NCI-H2196 treated with DMSO at 0.1 percent for 48 hours (cell line): ENCODE results near the gene CCND2.
A peak's percentile ranks its signal among the peaks of the same experiment; 100 is the strongest.

ENCODE experiments used
- DNase-seq: peaks from one replicate; lab custom pipeline; 2025; ENCODE audit not compliant: unreplicated experiment; lab: John Stamatoyannopoulos, UW

The CCND2 gene

DNA sequence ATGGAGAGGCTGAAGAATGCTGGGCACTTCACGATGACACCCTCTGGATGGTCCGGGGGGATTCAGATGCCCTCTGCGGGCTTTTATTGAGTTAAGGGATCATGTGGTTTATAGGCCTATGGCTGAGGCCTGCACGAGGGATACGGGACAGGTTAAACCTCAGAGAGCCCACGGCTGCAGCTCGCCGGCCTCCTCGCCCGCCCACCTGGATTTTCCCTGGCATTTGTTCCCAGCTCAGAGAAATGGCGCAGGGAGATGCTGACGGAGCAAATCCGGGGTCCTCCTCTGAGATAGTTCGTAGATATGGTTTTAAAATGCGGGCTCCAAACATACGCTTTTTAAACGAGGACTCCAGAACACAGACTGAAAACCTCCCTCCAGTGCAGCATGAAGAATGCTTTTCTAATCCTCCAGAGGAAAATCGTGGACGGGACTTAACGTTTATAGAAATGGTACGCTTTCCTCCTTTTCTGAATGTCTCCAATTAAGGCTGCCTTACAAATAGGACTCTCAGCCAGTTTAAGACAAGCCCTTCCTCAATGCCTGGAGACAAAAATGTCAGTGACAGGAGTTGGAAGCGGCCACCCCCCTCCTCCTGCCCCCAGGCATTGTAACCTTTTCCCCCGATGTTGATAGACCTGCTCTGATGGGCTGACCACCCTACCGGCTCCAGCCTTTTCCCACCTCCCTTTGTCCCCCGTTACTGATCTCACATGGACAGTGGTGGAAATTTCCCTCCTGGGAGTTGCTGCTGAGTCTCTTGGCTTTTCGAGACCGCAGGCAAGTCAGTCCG lies 16.6 kb downstream of the CCND2 start:
- DNase-seq, result no peak

- no peak for DNase-seq
These were observed 18.9 kb downstream of the CCND2 start for GRCh38 chr12:4292341-4293073.

- DNase-seq, result no peak
These were observed 19.9 kb downstream of the CCND2 start for GRCh38 chr12:4293299-4293965.

DNA sequence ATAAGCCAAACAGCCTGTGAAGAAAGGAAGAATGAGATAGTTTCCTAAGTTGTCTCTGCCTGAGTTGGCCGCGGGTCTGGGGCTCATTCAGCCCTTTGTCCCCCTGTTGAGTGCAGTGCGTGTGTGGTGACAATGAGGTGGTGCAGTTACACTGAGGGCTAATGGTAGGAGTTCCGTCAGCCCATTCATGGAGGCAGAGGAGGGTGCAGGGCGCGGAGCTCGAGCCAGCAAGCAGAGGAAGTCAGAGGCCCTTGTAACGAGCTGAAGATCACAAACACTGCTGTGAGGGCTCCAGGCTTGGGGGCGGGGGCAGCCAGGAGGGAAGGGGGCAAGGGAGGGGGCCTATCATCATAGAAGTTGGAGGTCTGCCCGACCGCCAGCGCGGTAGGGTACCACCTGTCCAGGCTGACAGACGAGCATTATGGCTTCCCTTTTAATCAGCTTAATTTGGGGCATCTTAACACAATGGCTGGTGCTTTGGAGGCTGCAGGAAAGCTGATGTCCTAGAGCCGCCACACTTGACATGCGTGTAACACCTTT lies 20.5 kb downstream of the CCND2 start:
- no peak for DNase-seq

DNA sequence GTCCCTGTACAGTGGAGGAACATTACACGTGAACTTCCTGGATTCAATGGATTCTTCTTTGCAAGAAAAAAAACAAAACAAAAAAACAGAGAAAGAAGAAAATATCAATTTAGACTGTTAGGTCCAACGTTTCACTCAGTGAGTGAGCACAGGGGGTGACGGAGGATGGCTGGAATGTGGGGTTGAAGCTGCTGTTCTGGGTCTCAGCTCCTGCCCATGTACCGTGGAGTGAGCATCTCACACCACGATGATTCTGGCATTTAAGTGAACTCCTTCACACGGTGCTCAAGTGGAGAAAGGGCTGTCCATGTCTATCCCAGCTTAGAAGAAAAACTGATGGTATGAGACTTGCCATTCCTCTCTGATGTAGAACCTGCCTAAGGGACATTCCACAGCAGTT lies 23.2 kb downstream of the CCND2 start:
- DNase-seq, result no peak

DNA sequence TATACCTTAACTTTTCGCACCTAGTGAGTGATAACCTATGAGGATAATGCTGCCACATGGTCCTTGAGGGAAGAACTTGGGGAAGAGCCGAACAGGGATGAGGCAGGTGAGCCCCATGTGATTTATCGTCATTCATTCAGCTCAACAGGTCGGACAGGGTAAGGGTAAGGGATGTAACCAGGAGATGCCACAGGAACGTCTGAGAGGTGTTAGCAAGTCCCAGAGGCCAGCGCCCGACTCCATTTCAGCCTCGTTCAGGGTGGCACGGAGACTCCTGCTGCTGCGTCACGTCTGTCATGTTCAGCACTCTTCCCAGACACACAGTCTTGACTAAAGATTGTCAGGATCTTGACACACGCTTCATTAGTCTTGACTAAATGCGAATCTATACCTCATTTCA lies 24.1 kb downstream of the CCND2 start:
- no peak for DNase-seq

GRCh38 chr12:4300883-4301282 lies 27.3 kb downstream of the CCND2 start:
- no peak for DNase-seq

DNA sequence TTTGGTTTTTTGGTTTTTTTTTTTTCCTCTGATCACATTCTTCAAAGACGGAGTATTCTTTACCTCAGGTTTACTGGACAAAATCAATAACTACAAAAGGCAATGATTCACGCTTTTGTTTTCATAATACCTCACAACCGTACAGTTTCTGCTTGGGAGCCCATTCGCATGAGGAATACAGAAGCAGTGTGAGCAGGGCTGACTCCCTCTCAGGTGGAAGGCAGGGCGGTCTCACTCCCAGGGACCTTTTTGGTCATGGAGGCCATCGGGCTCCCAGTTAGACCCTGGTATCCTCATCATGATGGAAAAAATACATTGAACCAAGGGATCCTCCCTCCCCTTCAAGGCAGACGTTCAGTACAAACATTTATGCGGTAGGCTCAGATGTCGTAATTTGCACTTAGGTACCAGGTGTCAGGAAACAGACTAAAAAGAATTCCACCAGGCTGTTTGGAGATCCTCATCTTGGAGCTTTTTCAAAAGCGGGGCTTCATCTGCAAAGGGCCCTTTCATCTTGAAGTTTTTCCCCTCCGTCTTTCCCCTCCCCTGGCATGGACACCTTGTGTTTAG lies 28.5 kb downstream of the CCND2 start:
- DNase-seq, result no peak

GRCh38 chr12:4302881-4303280 lies 29.3 kb downstream of the CCND2 start:
- no peak for DNase-seq

- DNase-seq, result no peak
These were observed 30.2 kb downstream of the CCND2 start for GRCh38 chr12:4303750-4304149.

DNA sequence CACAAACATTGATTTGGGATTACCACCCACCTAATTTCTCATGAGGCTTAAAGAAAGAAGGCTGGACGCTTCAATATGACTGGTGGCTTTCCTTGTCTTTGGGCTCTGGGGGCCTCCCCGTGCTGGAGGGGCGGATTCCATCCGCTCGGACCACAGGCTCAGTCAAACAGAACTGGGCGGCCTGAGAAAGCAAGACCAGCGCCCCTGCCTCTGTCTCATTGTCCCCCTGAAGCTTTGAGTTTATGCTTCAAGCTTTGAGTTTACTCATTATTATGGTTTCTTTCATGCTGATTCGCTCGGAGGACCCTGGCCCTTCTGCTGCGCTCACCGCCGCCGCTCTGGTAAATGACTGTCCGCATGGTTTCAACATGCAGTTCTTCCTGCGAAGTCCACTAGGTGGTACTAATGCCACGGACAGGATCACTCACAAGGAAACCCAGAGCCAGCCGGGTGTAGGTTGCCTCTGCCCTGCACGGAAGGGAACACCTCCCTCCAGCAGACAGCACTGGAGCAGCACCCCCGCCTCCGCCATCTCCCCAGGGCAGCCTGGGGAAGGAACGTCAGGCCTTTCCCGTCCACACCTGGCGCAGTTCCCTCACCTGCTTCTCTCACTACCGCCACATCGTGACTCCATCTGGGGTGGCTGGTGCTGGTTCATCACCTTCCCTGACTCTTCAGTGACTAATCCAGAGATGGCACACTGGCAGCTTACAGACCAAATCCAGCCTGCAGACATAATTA lies 34.2 kb downstream of the CCND2 start:
- DNase-seq, result peak; percentile 55

DNA sequence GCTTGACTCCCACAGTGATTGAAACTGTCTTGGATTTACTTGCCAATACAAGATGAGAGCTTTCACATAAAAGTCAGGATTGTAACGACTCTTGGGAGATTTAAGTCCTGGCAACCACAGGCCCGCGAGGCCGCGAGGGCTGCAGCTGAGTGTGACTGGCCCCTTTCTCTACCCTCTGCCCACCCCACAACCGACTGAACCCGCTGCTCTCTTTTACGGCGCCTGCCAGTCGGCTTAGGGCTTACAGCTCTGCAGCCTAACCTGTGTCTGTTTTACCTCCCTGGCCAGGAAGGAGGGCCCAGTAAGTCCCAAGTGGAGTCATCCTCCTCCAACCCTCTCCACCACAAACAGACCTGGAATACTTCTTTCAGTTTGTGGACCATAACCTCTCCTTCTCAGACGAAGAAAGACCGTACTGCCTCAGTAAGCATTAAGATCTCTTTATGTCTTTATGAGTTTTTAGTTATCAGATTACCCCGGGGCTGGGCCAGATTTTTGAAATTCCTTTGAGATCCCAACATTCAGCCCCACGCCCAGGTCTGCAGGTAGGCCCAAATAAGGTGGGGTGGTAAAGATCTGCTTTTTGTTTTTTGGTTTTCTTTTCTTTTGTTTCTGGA lies 34.9 kb downstream of the CCND2 start:
- DNase-seq, result no peak

- no peak for DNase-seq
These were observed 38.2 kb downstream of the CCND2 start for GRCh38 chr12:4311776-4312175.

GRCh38 chr12:4312251-4312650 lies 38.7 kb downstream of the CCND2 start:
- no peak for DNase-seq

GRCh38 chr12:4320497-4320852 lies 46.9 kb downstream of the CCND2 start:
- DNase-seq, result no peak

- peak; percentile 62 for DNase-seq
These were observed 47.5 kb downstream of the CCND2 start, which contains the start of gene TIGAR for GRCh38 chr12:4320853-4321701. TIGAR (plus strand) TSS chr12:4321213; CDS start chr12:4321272, 59 bp downstream.

DNA sequence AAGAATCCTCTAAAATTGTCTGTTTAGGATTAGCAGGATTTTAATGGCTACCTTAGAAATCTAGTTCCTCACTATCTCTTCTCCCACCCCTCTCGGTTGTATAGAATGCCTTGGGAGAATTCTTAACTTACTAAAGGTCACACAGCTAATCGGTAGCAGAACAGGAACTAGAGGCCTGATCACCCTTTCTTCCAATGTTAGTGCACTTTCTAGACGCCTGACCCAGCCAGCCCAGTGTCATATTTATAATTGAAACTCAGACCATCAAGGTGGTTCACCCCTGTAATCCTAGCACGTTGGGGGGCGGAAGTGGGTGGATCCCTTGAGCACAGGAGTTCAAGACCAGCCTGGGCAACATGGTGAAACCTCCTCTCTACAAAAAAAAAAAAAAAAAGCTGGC lies 49.2 kb downstream of the CCND2 start:
- DNase-seq, result no peak
